A549 (cell line): ENCODE data around the gene CX3CL1. TPM values are rescaled to one million over a fixed set of nuclear protein-coding genes. Genes with fewer than 3 reads are reported as not detected.

Source experiments
- ATAC-seq, 2 experiments: fragments of 200-7000 bp in 1 of 2; fragments of >200 bp in 1 of 2; cut with Nextera tagmentation in 1 of 2; cut with Tn5 transposase in 1 of 2; 3 replicates each; pipeline versions ENCODE4 v1.8.0 to v1.9.1; 2018 to 2020; ENCODE audit warnings: mild to moderate bottlenecking in 1 of 2, moderate library complexity in 1 of 2
- CTCF ChIA-PET: fragments of 300-600 bp; sonication (Branson Sonifier 250); formaldehyde crosslinking; extraction: SDS; loops from one replicate; lab custom pipeline; 2021; ENCODE audit warnings: antibody characterized with exemption, inconsistent platforms; lab: Yijun Ruan, JAX
- POLR2A ChIA-PET: fragments of 350-600 bp; formaldehyde crosslinking; extraction: SDS; loops from one replicate; lab custom pipeline; 2021; ENCODE audit warnings: antibody characterized with exemption, inconsistent platforms; lab: Yijun Ruan, JAX
- DNase-seq, 2 experiments: peaks; one replicate each; pipeline versions ENCODE4 v3.0.0 to v3.0.0-alpha.2; 2011 to 2016; ENCODE audit warnings: low read depth in 1 of 2, low spot score in 1 of 2
- FAIRE-seq: peaks from 2 replicates; lab custom pipeline; 2011; peaks lifted over from hg19 to GRCh38; lab: Jason Lieb, UNC
- H3K27ac ChIP-seq, 2 experiments: fragments of >200 bp; sonication (Bioruptor Twin); formaldehyde crosslinking; 3 replicates each; pipeline ENCODE4 v1.5.1; 2016 to 2017
- H3K4me1 ChIP-seq: fragments of >200 bp; sonication (Bioruptor Twin); formaldehyde crosslinking; 3 replicates; pipeline ENCODE4 v1.6.1; 2016
- H3K4me2 ChIP-seq: fragments of >200 bp; sonication (Bioruptor Twin); formaldehyde crosslinking; 3 replicates; pipeline ENCODE4 v1.6.1; 2016
- H3K4me3 ChIP-seq: fragments of >200 bp; sonication (Bioruptor Twin); formaldehyde crosslinking; 3 replicates; pipeline ENCODE4 v1.5.1; 2016
- H3K9me3 ChIP-seq: fragments of >200 bp; sonication (Bioruptor Twin); formaldehyde crosslinking; 3 replicates; pipeline ENCODE4 v1.6.1; 2016
- EHMT2 ChIP-seq: fragments of 200-600 bp; sonication (generic); IDR thresholded peaks from 2 replicates; pipeline ENCODE4 v1.6.1; 2016; ENCODE audit warnings: antibody characterized with exemption, low read depth, mild to moderate bottlenecking, moderate library complexity
- ESRRA ChIP-seq: fragments of 150-350 bp; IDR thresholded peaks from 2 replicates; pipeline ENCODE4 v1.6.1; 2014; ENCODE audit warnings: mild to moderate bottlenecking, low read length, borderline replicate concordance
- FOSB ChIP-seq: fragments of 250-450 bp; sonication (Bioruptor Pico); IDR thresholded peaks from 2 replicates; pipeline ENCODE4 v1.5.0; 2020; ENCODE audit warnings: mild to moderate bottlenecking, moderate library complexity
- GATA3 ChIP-seq: IDR thresholded peaks from 2 replicates; pipeline ENCODE4 v1.6.1; 2012; ENCODE audit warnings: borderline replicate concordance
- HES2 ChIP-seq: fragments of >200 bp; sonication (Bioruptor Twin); formaldehyde crosslinking; IDR thresholded peaks from 2 replicates; pipeline ENCODE4 v1.6.1; 2016
- HEYL ChIP-seq: fragments of 250-450 bp; sonication (Bioruptor Pico); IDR thresholded peaks from 2 replicates; pipeline ENCODE4 v1.8.0; 2021; ENCODE audit warnings: mild to moderate bottlenecking, moderate library complexity
- HMGXB4 ChIP-seq: fragments of 250-450 bp; sonication (Bioruptor Pico); IDR thresholded peaks from 2 replicates; pipeline ENCODE4 v1.5.0; 2021; ENCODE audit warnings: mild to moderate bottlenecking, moderate library complexity, borderline replicate concordance
- JUN ChIP-seq, 2 experiments: fragments of >200 bp; sonication (Bioruptor Twin); formaldehyde crosslinking; IDR thresholded peaks; 2 replicates in 1 of 2; 3 replicates in 1 of 2; pipeline ENCODE4 v1.6.1; 2016 to 2017
- KDM1A ChIP-seq: fragments of 200-600 bp; sonication (generic); IDR thresholded peaks from 2 replicates; pipeline ENCODE4 v1.6.1; 2016; ENCODE audit warnings: low read depth, mild to moderate bottlenecking
- MYC ChIP-seq: IDR thresholded peaks from 2 replicates; pipeline ENCODE4 v1.6.1; 2012; ENCODE audit warnings: mild to moderate bottlenecking, inconsistent platforms, low read length, improper control_type of control experiment, borderline replicate concordance
- POLR2AphosphoS2 ChIP-seq: conservative IDR thresholded peaks from 2 replicates; pipeline ENCODE4 v1.6.1; 2012; ENCODE audit warnings: low read length, improper control_type of control experiment, inconsistent platforms
- RCOR1 ChIP-seq: fragments of 150-350 bp; IDR thresholded peaks from 2 replicates; pipeline ENCODE4 v1.6.1; 2014; ENCODE audit warnings: antibody characterized with exemption, low read length, low read depth
- ZC3H11A ChIP-seq: fragments of 450-650 bp; IDR thresholded peaks from 2 replicates; pipeline ENCODE4 v1.6.1; 2014; ENCODE audit warnings: antibody characterized with exemption, mild to moderate bottlenecking
- WGBS: methylation state at CpG from one replicate; pipeline ENCODE4 v1.1.6; 2017; ENCODE audit errors: missing lambda C conversion rate; 5-methylcytosine and 5-hydroxymethylcytosine counted together
- polyA plus RNA-seq, 4 experiments: library from polyadenylated mRNA; depleted of rRNA in 3 of 4; stranded (reverse); fragments of >200 nt; fragmentation: RNase III in 1 of 4; extraction: RNeasy Plus Mini Kit Qiagen cat#74134 plus additional on column Dnase treatment in 1 of 4; gene quantifications; 2 replicates in 3 of 4; 3 replicates in 1 of 4; pipeline ENCODE4 v1.2.3, GENCODE V29; 2011 to 2017
- TF ChIP-seq, protein P1 (sequence below): fragments of 150-350 bp; IDR thresholded peaks from 2 replicates; pipeline ENCODE4 v1.6.1; 2014; ENCODE audit warnings: low read depth, mild to moderate bottlenecking, low read length
- TF ChIP-seq, protein P2 (sequence below): IDR thresholded peaks from 2 replicates; pipeline ENCODE4 v1.6.1; 2012
- TF ChIP-seq, protein P3 (sequence below): fragments of 200-600 bp; sonication (generic); IDR thresholded peaks from 2 replicates; pipeline ENCODE4 v1.6.1; 2016; ENCODE audit warnings: antibody characterized with exemption, mild to moderate bottlenecking, moderate library complexity

Gene CX3CL1
- polyA plus RNA-seq, 2 of the 4 experiments (the other 2 are of a cell fraction), result 0.08 to 0.10 TPM

DNA sequence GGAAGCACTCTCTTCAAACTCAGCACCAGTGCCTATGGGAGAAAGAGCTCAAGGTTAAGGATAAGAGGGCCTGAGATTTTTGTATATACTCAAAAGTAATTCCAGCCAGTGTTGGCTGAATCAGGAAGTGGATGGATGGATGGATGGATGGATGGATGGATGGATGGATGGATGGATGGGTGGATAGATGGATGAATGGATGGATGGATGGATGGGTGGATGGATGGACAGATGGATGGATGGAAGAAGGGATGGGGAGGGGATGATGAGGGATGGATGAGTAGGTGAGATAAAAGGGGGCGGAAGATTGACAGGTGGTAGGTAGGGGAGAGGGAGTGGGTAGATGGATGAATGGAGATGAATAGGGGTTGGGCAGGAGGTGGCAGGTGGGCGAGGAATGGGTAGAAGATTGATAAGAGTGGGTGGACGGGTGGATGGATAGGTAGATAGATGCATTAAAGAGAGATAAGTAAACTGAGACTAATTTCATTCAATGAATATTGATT is 4.1 kb downstream of the CX3CL1 start:
- CTCF ChIA-PET, result interaction anchor here (0.6 to 1.9 kb wide), 4 partner anchors 33 to 76 kb away, joined by 3 to 15 read pairs (median 5); no protein-coding TSS in a partner anchor
- TF ChIP-seq RCOR1, result no peak
- TF ChIP-seq, protein P1, sequence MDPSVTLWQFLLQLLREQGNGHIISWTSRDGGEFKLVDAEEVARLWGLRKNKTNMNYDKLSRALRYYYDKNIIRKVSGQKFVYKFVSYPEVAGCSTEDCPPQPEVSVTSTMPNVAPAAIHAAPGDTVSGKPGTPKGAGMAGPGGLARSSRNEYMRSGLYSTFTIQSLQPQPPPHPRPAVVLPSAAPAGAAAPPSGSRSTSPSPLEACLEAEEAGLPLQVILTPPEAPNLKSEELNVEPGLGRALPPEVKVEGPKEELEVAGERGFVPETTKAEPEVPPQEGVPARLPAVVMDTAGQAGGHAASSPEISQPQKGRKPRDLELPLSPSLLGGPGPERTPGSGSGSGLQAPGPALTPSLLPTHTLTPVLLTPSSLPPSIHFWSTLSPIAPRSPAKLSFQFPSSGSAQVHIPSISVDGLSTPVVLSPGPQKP, result no peak
- TF ChIP-seq, protein P2, sequence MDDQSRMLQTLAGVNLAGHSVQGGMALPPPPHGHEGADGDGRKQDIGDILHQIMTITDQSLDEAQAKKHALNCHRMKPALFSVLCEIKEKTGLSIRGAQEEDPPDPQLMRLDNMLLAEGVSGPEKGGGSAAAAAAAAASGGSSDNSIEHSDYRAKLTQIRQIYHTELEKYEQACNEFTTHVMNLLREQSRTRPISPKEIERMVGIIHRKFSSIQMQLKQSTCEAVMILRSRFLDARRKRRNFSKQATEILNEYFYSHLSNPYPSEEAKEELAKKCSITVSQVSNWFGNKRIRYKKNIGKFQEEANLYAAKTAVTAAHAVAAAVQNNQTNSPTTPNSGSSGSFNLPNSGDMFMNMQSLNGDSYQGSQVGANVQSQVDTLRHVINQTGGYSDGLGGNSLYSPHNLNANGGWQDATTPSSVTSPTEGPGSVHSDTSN, result no peak
- no peak for TF ChIP-seq HEYL (CRISPR knock-in tag)
- TF ChIP-seq JUN (IDR thresholded peaks at IDR 0.05), result no peak
- TF ChIP-seq ZC3H11A, result no peak
- TF ChIP-seq ESRRA, result no peak
- TF ChIP-seq, protein P3, sequence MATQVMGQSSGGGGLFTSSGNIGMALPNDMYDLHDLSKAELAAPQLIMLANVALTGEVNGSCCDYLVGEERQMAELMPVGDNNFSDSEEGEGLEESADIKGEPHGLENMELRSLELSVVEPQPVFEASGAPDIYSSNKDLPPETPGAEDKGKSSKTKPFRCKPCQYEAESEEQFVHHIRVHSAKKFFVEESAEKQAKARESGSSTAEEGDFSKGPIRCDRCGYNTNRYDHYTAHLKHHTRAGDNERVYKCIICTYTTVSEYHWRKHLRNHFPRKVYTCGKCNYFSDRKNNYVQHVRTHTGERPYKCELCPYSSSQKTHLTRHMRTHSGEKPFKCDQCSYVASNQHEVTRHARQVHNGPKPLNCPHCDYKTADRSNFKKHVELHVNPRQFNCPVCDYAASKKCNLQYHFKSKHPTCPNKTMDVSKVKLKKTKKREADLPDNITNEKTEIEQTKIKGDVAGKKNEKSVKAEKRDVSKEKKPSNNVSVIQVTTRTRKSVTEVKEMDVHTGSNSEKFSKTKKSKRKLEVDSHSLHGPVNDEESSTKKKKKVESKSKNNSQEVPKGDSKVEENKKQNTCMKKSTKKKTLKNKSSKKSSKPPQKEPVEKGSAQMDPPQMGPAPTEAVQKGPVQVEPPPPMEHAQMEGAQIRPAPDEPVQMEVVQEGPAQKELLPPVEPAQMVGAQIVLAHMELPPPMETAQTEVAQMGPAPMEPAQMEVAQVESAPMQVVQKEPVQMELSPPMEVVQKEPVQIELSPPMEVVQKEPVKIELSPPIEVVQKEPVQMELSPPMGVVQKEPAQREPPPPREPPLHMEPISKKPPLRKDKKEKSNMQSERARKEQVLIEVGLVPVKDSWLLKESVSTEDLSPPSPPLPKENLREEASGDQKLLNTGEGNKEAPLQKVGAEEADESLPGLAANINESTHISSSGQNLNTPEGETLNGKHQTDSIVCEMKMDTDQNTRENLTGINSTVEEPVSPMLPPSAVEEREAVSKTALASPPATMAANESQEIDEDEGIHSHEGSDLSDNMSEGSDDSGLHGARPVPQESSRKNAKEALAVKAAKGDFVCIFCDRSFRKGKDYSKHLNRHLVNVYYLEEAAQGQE, result no peak
- no peak for TF ChIP-seq EHMT2
- TF ChIP-seq HMGXB4 (CRISPR knock-in tag), result no peak
- TF ChIP-seq KDM1A, result no peak
- no peak for TF ChIP-seq HES2
- TF ChIP-seq POLR2AphosphoS2, result no peak

DNA sequence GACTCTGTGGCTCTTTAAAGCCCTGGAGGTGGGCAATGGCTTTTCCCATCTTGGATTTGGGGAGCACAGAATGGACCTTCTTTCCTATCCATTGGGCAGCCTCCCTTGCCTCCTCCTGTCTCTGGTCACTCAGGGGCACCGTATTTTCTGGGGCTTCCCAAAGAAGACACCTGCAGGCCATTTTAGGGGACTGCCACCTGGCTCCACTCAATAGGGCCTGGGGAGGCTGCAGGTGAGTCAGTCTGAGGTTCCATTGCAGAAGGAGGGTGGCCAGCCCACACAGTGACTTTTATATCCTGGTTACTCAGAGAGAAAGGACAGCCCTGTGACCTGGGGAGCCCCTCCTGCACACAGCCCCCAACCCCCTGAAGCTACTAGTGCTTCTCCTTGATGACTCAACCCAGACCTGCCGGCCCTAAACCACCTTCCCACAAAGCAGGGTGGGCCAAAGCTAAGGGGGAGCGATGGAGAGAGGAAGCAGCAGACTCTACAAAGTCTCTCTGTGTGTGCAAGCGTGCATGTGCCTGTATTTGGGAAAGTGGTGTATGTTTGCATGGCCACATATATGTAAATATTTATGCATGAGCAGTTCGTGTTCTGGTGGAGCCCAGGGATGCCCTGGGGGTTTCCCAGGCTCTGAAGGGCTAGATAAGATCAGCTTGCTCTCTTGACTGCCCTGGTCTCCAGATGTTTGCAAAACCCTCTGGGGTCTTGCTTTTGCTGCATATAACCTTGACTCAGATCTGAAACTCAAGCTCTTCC is 5.0 kb downstream of the CX3CL1 start:
- Histone ChIP-seq H3K4me2 (peak overlapping the region; percentile 66), H3K27ac (peak overlapping the region; percentile 69 to 83), H3K4me1 (peaks cover 66% of the 10 kb centered on the region), H3K4me3 (no peak overlapping the region), H3K9me3 (no peaks in the 10 kb centered on the region)
- peak; percentile 40 to 42 for ATAC-seq
- 43% methylated on average over 5 of the region's 5 CpGs for WGBS
- FAIRE-seq, result no peak
- TF ChIP-seq FOSB (CRISPR knock-in tag), result no peak
- TF ChIP-seq MYC, result no peak
- no peak for TF ChIP-seq HEYL (CRISPR knock-in tag)
- no peak for TF ChIP-seq HMGXB4 (CRISPR knock-in tag)
- TF ChIP-seq GATA3, result peak; percentile 74
- peak; percentile 61 to 62 for DNase-seq
- POLR2A ChIA-PET, result interaction anchor here (0.6 to 1.8 kb wide), 4 partner anchors 61 to 553 kb away, joined by 3 to 9 read pairs (median 4); partner anchors contain the start of genes CIAPIN1 and COQ9
- CTCF ChIA-PET, result interaction anchor here (1.0 to 1.8 kb wide), 5 partner anchors 9 to 77 kb away, joined by 3 to 20 read pairs (median 5); no protein-coding TSS in a partner anchor

More for the DNA sequence above, 4.1 kb downstream of the CX3CL1 start:
- FAIRE-seq, result no peak
- 92% methylated on average over 3 of the region's 3 CpGs for WGBS
- no peak for DNase-seq
- Histone ChIP-seq H3K27ac (peak overlapping the region in 1 of 2 experiments; percentile 83; a peak in 2 of 6 replicates), H3K9me3 (no peaks in the 10 kb centered on the region), H3K4me1 (peaks cover 69% of the 10 kb centered on the region), H3K4me2 (no peak overlapping the region), H3K4me3 (no peak overlapping the region)
- no peak for ATAC-seq
- POLR2A ChIA-PET, result no interaction called here
